Astrocyte (in vitro differentiated cells and primary cell): ENCODE results near the gene IMPA2. TPM values are rescaled to one million over a fixed set of nuclear protein-coding genes. Genes with fewer than 3 reads are reported as not detected.
A peak's percentile ranks its signal among the peaks of the same experiment; 100 is the strongest.

Experiments used
- DNase-seq: peaks from one replicate; pipeline ENCODE4 v3.0.0-alpha.2; 2010; ENCODE audit warnings: low read depth
- FAIRE-seq: peaks from 2 replicates; lab custom pipeline; 2011; peaks lifted over from hg19 to GRCh38; lab: Jason Lieb, UNC
- H2AFZ ChIP-seq: 2 replicates; pipeline ENCODE4 v1.6.0; 2012; ENCODE audit warnings: low read depth, low read length, inconsistent platforms
- H3K27ac ChIP-seq: 2 replicates; pipeline ENCODE4 v1.5.1; 2011; ENCODE audit warnings: low read depth, low read length, inconsistent platforms
- H3K27me3 ChIP-seq: 2 replicates; pipeline ENCODE4 v1.6.0; 2011; ENCODE audit warnings: low read length, inconsistent platforms; ENCODE audit not compliant: insufficient read depth
- H3K36me3 ChIP-seq: 2 replicates; pipeline ENCODE4 v1.5.1; 2011; ENCODE audit warnings: low read length, inconsistent platforms; ENCODE audit not compliant: insufficient read depth
- H3K4me1 ChIP-seq: 2 replicates; pipeline ENCODE4 v1.5.1; 2011; ENCODE audit warnings: low read length, inconsistent platforms; ENCODE audit not compliant: insufficient read depth
- H3K4me2 ChIP-seq: 2 replicates; pipeline ENCODE4 v1.6.0; 2012; ENCODE audit warnings: low read length, inconsistent platforms
- H3K4me3 ChIP-seq: 2 replicates; pipeline ENCODE4 v1.5.1; 2011; ENCODE audit warnings: low read depth, mild to moderate bottlenecking, low read length, inconsistent platforms; ENCODE audit not compliant: insufficient read depth
- H3K79me2 ChIP-seq: 2 replicates; pipeline ENCODE4 v1.6.0; 2012; ENCODE audit warnings: mild to moderate bottlenecking, low read length, inconsistent platforms; ENCODE audit not compliant: insufficient read depth
- H3K9ac ChIP-seq: 2 replicates; pipeline ENCODE4 v1.6.0; 2012; ENCODE audit warnings: mild to moderate bottlenecking, low read length, inconsistent platforms
- H3K9me3 ChIP-seq: 2 replicates; pipeline ENCODE4 v1.5.1; 2012; ENCODE audit warnings: low read depth, mild to moderate bottlenecking, low read length, inconsistent platforms; ENCODE audit not compliant: insufficient read depth
- H4K20me1 ChIP-seq: 2 replicates; pipeline ENCODE4 v1.6.0; 2012; ENCODE audit warnings: low read length, inconsistent platforms; ENCODE audit not compliant: insufficient read depth
- H3K27ac Mint-ChIP-seq: one replicate; pipeline ENCODE4 v1.8.0; 2021; ENCODE audit warnings: mild to moderate bottlenecking, mixed read lengths; ENCODE audit not compliant: unreplicated experiment
- H3K27me3 Mint-ChIP-seq: one replicate; pipeline ENCODE4 v1.8.0; 2021; ENCODE audit warnings: low read depth, mixed read lengths; ENCODE audit not compliant: unreplicated experiment
- H3K36me3 Mint-ChIP-seq: one replicate; pipeline ENCODE4 v1.8.0; 2021; ENCODE audit warnings: low read depth, mixed read lengths; ENCODE audit not compliant: unreplicated experiment
- H3K4me1 Mint-ChIP-seq: one replicate; pipeline ENCODE4 v1.8.0; 2021; ENCODE audit warnings: low read depth, mixed read lengths; ENCODE audit not compliant: unreplicated experiment
- H3K4me3 Mint-ChIP-seq: one replicate; pipeline ENCODE4 v1.8.0; 2021; ENCODE audit warnings: mild to moderate bottlenecking, moderate library complexity, mixed read lengths; ENCODE audit not compliant: unreplicated experiment
- H3K9me3 Mint-ChIP-seq: one replicate; pipeline ENCODE4 v1.8.0; 2021; ENCODE audit warnings: mild to moderate bottlenecking, mixed read lengths; ENCODE audit not compliant: unreplicated experiment
- CTCF ChIP-seq: IDR thresholded peaks from 2 replicates; pipeline ENCODE4 v1.5.1; 2011; ENCODE audit warnings: low read depth, mild to moderate bottlenecking, inconsistent platforms, low read length, moderate library complexity; ENCODE audit not compliant: insufficient read depth
- EZH2 ChIP-seq: IDR thresholded peaks from 2 replicates; pipeline ENCODE4 v1.6.1; 2012; ENCODE audit warnings: mild to moderate bottlenecking, low read length, inconsistent platforms; ENCODE audit not compliant: insufficient read depth
- total RNA-seq: library from RNA; stranded (reverse); gene quantifications from 2 replicates; pipeline ENCODE4 v1.2.1, GENCODE V29; 2021

The IMPA2 gene
- total RNA-seq, 1 donor from 2014 or later = 4.8 TPM

- H3K9me3 Mint-ChIP-seq = no peaks in the 10 kb centered on the region
Measured at GRCh38 chr18:12049978-12050811, 68.9 kb downstream of the IMPA2 start.

GRCh38 chr18:12052866-12053265, 71.6 kb downstream of the IMPA2 start:
- peaks cover 12% of the 10 kb centered on the region for H3K4me1 ChIP-seq
- H3K9me3 ChIP-seq = no peaks in the 10 kb centered on the region
- H3K79me2 ChIP-seq = no peaks in the 10 kb centered on the region
- H3K9me3 Mint-ChIP-seq = peaks cover 1% of the 10 kb centered on the region
- no peaks in the 10 kb centered on the region for H3K27me3 ChIP-seq
- no peak overlapping the region for H3K27ac ChIP-seq
- no peaks in the 10 kb centered on the region for H3K36me3 Mint-ChIP-seq
- H2AFZ ChIP-seq = no peak overlapping the region
- H3K4me3 ChIP-seq = no peak overlapping the region
- peak overlapping the region; percentile 71 for H3K27ac Mint-ChIP-seq
- H3K4me2 ChIP-seq = no peak overlapping the region
- TF ChIP-seq CTCF = no peak
- H3K4me3 Mint-ChIP-seq = no peak overlapping the region
- FAIRE-seq = no peak
- no peak overlapping the region for H3K9ac ChIP-seq
- peaks cover 45% of the 10 kb centered on the region for H3K4me1 Mint-ChIP-seq
- no peaks in the 10 kb centered on the region for H4K20me1 ChIP-seq
- no peaks in the 10 kb centered on the region for H3K27me3 Mint-ChIP-seq
- H3K36me3 ChIP-seq = no peaks in the 10 kb centered on the region
- DNase-seq = no peak

More at GRCh38 chr18:12049978-12050811, 68.9 kb downstream of the IMPA2 start:
- H3K4me3 Mint-ChIP-seq = no peak overlapping the region
- Histone ChIP-seq H3K36me3 (no peaks in the 10 kb centered on the region), H3K27ac (no peak overlapping the region), H4K20me1 (no peaks in the 10 kb centered on the region), H3K9me3 (no peaks in the 10 kb centered on the region), H3K79me2 (no peaks in the 10 kb centered on the region), H3K4me2 (no peak overlapping the region), H2AFZ (no peak overlapping the region), H3K27me3 (no peaks in the 10 kb centered on the region), H3K9ac (no peak overlapping the region), H3K4me1 (peaks cover 10% of the 10 kb centered on the region), H3K4me3 (no peak overlapping the region)
- no peaks in the 10 kb centered on the region for H3K36me3 Mint-ChIP-seq
- H3K27ac Mint-ChIP-seq = peak overlapping the region; percentile 77
- no peaks in the 10 kb centered on the region for H3K27me3 Mint-ChIP-seq
- DNase-seq (no peak), FAIRE-seq (no peak)
- peaks cover 42% of the 10 kb centered on the region for H3K4me1 Mint-ChIP-seq
- TF ChIP-seq CTCF (no peak), EZH2 (no peak)

GRCh38 chr18:12053289-12053688, 72.0 kb downstream of the IMPA2 start:
- Histone ChIP-seq H3K36me3 (no peaks in the 10 kb centered on the region), H3K4me3 (no peak overlapping the region), H3K4me1 (peaks cover 12% of the 10 kb centered on the region), H3K4me2 (no peak overlapping the region), H3K9me3 (no peaks in the 10 kb centered on the region), H4K20me1 (no peaks in the 10 kb centered on the region), H3K27ac (no peak overlapping the region), H2AFZ (no peak overlapping the region), H3K27me3 (no peaks in the 10 kb centered on the region), H3K79me2 (no peaks in the 10 kb centered on the region), H3K9ac (no peak overlapping the region)
- Mint-ChIP-seq H3K4me3 (no peak overlapping the region), H3K9me3 (peaks cover 2% of the 10 kb centered on the region), H3K27ac (no peak overlapping the region), H3K27me3 (no peaks in the 10 kb centered on the region), H3K36me3 (no peaks in the 10 kb centered on the region), H3K4me1 (peaks cover 43% of the 10 kb centered on the region)
- TF ChIP-seq CTCF = no peak
- TF ChIP-seq EZH2 = no peak
- FAIRE-seq (no peak), DNase-seq (no peak)
